Neuronal stem cell (in vitro differentiated cells): ENCODE data around the gene ZNF384.
"Not testable (repeated sequence)": the region's sequence is repeated elsewhere in the genome, so short reads cannot be mapped to it uniquely, and the experiment has no call there.

Experiments
- DNase-seq: peaks from one replicate; pipeline ENCODE4 v3.0.0-alpha.2; 2013; ENCODE audit warnings: low spot score
- H2AFZ ChIP-seq: one replicate; pipeline ENCODE4 v1.6.1; 2013; ENCODE audit warnings: mild to moderate bottlenecking, low read length, inconsistent platforms
- H2AK5ac ChIP-seq: 2 replicates; pipeline ENCODE4 v1.6.1; 2013; ENCODE audit warnings: low read depth, mild to moderate bottlenecking, inconsistent platforms, low read length, moderate library complexity, mixed read lengths
- H2BK120ac ChIP-seq: 2 replicates; pipeline ENCODE4 v1.6.1; 2013; ENCODE audit warnings: low read depth, mild to moderate bottlenecking, inconsistent platforms, low read length, moderate library complexity, mixed read lengths
- H2BK12ac ChIP-seq: one replicate; pipeline ENCODE4 v1.6.1; 2013; ENCODE audit warnings: low read length, inconsistent platforms
- H2BK15ac ChIP-seq: 2 replicates; pipeline ENCODE4 v1.6.1; 2013; ENCODE audit warnings: mild to moderate bottlenecking, low read length, inconsistent platforms, mixed read lengths
- H2BK5ac ChIP-seq: one replicate; pipeline ENCODE4 v1.6.1; 2013; ENCODE audit warnings: inconsistent platforms, mild to moderate bottlenecking, low read length, moderate library complexity
- H3K14ac ChIP-seq: one replicate; pipeline ENCODE4 v1.6.1; 2013; ENCODE audit warnings: low read length, inconsistent platforms
- H3K18ac ChIP-seq: 2 replicates; pipeline ENCODE4 v1.6.1; 2013; ENCODE audit warnings: low read length, inconsistent platforms
- H3K23ac ChIP-seq: 2 replicates; pipeline ENCODE4 v1.6.1; 2013; ENCODE audit warnings: low read depth, mild to moderate bottlenecking, mixed read lengths, low read length, inconsistent platforms; ENCODE audit not compliant: poor library complexity
- H3K27ac ChIP-seq: replicated peaks from 3 replicates; pipeline ENCODE4 v1.5.1; 2013; ENCODE audit warnings: low read length, inconsistent platforms
- H3K27me3 ChIP-seq, 3 experiments: 2 replicates each; pipeline ENCODE4 v1.6.1; 2013; ENCODE audit warnings: low read length in 3 of 3, mild to moderate bottlenecking in 2 of 3, inconsistent platforms in 1 of 3, low read depth in 1 of 3, mixed read lengths in 1 of 3, moderate library complexity in 1 of 3; ENCODE audit not compliant: control insufficient read depth in 3 of 3, insufficient read depth in 3 of 3
- H3K36me3 ChIP-seq, 2 donors: replicated peaks in 1 of 2; 2 replicates each; pipeline ENCODE4 v1.6.1; 2013; ENCODE audit warnings: low read length in 2 of 2; ENCODE audit not compliant: control insufficient read depth in 2 of 2, insufficient read depth in 2 of 2
- H3K4ac ChIP-seq: 2 replicates; pipeline ENCODE4 v1.6.1; 2013; ENCODE audit warnings: inconsistent platforms, mild to moderate bottlenecking, low read length, moderate library complexity
- H3K4me1 ChIP-seq, 2 donors: 1 replicate in 1 of 2; 2 replicates in 1 of 2; pipeline ENCODE4 v1.6.1; 2013; ENCODE audit warnings: low read length in 2 of 2, low read depth in 1 of 2; ENCODE audit not compliant: control insufficient read depth in 2 of 2, insufficient read depth in 1 of 2
- H3K4me2 ChIP-seq: one replicate; pipeline ENCODE4 v1.6.1; 2013; ENCODE audit warnings: mild to moderate bottlenecking, low read length, inconsistent platforms; ENCODE audit not compliant: insufficient read depth, poor library complexity, severe bottlenecking
- H3K4me3 ChIP-seq, 2 donors: 2 replicates each; pipeline ENCODE4 v1.5.1; 2013; ENCODE audit warnings: low read length in 2 of 2, mild to moderate bottlenecking in 2 of 2, inconsistent platforms in 1 of 2, moderate library complexity in 1 of 2
- H3K79me1 ChIP-seq: one replicate; pipeline ENCODE4 v1.6.1; 2013; ENCODE audit warnings: low read depth, mild to moderate bottlenecking, inconsistent platforms, low read length, moderate library complexity
- H3K9ac ChIP-seq: one replicate; pipeline ENCODE4 v1.6.1; 2013; ENCODE audit warnings: mild to moderate bottlenecking, low read depth, low read length, inconsistent platforms; ENCODE audit not compliant: poor library complexity
- H3K9me3 ChIP-seq, 2 donors: replicated peaks in 1 of 2; 2 replicates each; pipeline versions ENCODE3 to v1.6.1; 2013; ENCODE audit warnings: low read length in 2 of 2, mild to moderate bottlenecking in 2 of 2, inconsistent platforms in 1 of 2, low read depth in 1 of 2, mixed read lengths in 1 of 2, moderate library complexity in 1 of 2; ENCODE audit not compliant: control insufficient read depth in 2 of 2, insufficient read depth in 1 of 2
- H4K8ac ChIP-seq: one replicate; pipeline ENCODE4 v1.6.1; 2013; ENCODE audit warnings: low read depth, mild to moderate bottlenecking, inconsistent platforms, low read length, moderate library complexity
- H4K91ac ChIP-seq: one replicate; pipeline ENCODE4 v1.6.1; 2013; ENCODE audit warnings: low read length, low read depth, mild to moderate bottlenecking, inconsistent platforms; ENCODE audit not compliant: poor library complexity
- WGBS, 2 donors: extraction: QIAGEN DNeasy Blood & Tissue Kit; methylation state at CpG; one replicate each; pipeline ENCODE4 v1.1.7; 2013; ENCODE audit warnings: missing lambda C conversion rate in 2 of 2, mixed read lengths in 1 of 2; ENCODE audit not compliant: insufficient read length in 2 of 2, insufficient replicate concordance in 1 of 2; ENCODE audit errors: extremely low coverage in 2 of 2; 5-methylcytosine and 5-hydroxymethylcytosine counted together

The ZNF384 gene

DNA sequence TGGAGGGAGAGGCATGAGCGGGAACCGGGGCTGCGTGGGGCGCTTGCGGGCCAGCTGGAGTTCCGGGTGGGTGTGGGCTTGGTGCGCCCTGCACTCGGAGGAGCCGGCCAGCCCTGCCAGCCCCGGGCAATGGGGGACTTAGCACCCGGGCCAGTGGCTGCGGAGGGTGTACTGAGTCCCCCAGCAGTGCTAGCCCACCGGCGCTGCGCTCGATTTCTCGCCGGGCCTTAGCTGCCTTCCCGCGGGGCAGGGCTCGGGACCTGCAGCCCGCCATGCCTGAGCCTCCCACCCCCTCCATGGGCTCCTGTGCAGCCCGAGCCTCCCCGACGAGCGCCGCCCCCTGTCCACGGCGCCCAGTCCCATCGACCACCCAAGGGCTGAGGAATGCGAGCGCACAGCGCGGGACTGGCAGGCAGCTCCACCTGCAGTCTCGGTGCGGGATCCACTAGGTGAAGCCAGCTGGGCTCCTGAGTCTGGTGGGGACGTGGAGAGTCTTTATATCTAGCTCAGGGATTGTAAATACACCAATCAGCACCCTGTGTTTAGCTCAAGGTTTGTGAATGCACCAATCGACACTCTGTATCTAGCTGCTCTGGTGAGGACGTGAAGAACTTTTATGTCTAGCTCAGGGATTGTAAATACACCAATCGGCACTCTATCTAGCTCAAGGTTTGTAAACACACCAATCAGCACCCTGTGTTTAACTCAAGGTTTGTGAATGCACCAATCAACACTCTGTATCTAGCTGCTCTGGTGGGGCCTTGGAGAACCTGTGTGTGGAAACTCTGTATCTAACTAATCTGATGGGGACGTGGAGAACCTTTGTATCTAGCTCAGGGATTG is 27.1 kb upstream of the ZNF384 start:
- H2BK5ac ChIP-seq, H3K4ac ChIP-seq, H2AFZ ChIP-seq, H3K9ac ChIP-seq, H2BK12ac ChIP-seq, H2BK15ac ChIP-seq, H3K18ac ChIP-seq, H3K4me3 ChIP-seq, H3K23ac ChIP-seq, H3K14ac ChIP-seq, H2BK120ac ChIP-seq, H3K4me1 ChIP-seq, H3K36me3 ChIP-seq, H4K91ac ChIP-seq, H3K27ac ChIP-seq, H4K8ac ChIP-seq, H3K4me2 ChIP-seq, H3K79me1 ChIP-seq, H3K27me3 ChIP-seq, DNase-seq, H3K9me3 ChIP-seq, H2AK5ac ChIP-seq: not testable (repeated sequence)
- no CpG with 5 or more reads among the region's 41 CpGs for WGBS, 2 donors

DNA sequence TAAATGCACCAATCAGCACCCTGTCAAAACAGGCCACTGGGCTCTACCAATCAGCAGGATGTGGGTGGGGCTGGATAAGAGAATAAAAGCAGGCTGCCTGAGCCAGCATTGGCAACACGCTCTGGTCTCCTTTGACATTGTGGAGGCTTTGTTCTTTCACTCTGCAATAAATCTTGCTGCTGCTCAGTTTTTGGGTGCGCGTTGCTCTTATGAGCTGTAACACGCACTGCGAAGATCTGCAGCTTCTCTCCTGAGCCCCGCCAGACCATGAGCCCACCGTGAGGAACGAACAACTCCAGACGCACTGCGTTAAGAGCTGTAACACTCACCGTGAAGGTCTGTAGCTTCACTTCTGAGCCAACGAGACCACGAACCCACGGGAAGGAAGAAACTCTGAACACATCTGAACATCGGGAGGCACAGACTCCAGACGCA is 19.8 kb upstream of the ZNF384 start:
- peak overlapping the region; percentile 64 for H2AFZ ChIP-seq
- H3K36me3 ChIP-seq = no peaks in the 10 kb centered on the region
- H3K14ac ChIP-seq = no peak overlapping the region
- H2BK120ac ChIP-seq = no peak overlapping the region
- no peaks in the 10 kb centered on the region for H3K79me1 ChIP-seq
- no peaks in the 10 kb centered on the region for H3K4me1 ChIP-seq
- H2BK12ac ChIP-seq = no peak overlapping the region
- no peak overlapping the region for H3K18ac ChIP-seq
- no CpG with 5 or more reads among the region's 16 CpGs for WGBS, 2 donors
- no peak overlapping the region for H4K91ac ChIP-seq
- H3K4me3 ChIP-seq = no peak overlapping the region
- DNase-seq = no peak
- no peaks in the 10 kb centered on the region for H3K27me3 ChIP-seq
- no peaks in the 10 kb centered on the region for H3K9me3 ChIP-seq
- H3K9ac ChIP-seq = no peak overlapping the region
- H3K4me2 ChIP-seq = no peak overlapping the region
- H4K8ac ChIP-seq = peak overlapping the region; percentile 43
- no peak overlapping the region for H2AK5ac ChIP-seq
- no peak overlapping the region for H2BK5ac ChIP-seq
- peak overlapping the region; percentile 43 for H3K23ac ChIP-seq
- H2BK15ac ChIP-seq = no peak overlapping the region
- no peak overlapping the region for H3K27ac ChIP-seq
- H3K4ac ChIP-seq = no peak overlapping the region

- not testable (repeated sequence) for H3K9ac ChIP-seq, H3K23ac ChIP-seq, H2BK12ac ChIP-seq, H2AK5ac ChIP-seq, H3K36me3 ChIP-seq, H3K27ac ChIP-seq, H3K9me3 ChIP-seq, H3K4me3 ChIP-seq, H2BK5ac ChIP-seq, H4K91ac ChIP-seq, H3K18ac ChIP-seq, H3K4me2 ChIP-seq, H3K27me3 ChIP-seq, H2BK15ac ChIP-seq, DNase-seq, H2BK120ac ChIP-seq, H3K14ac ChIP-seq, H2AFZ ChIP-seq, H3K79me1 ChIP-seq, H3K4me1 ChIP-seq, H3K4ac ChIP-seq, H4K8ac ChIP-seq
- WGBS, 2 donors = no CpG with 5 or more reads among the region's 21 CpGs
Measured at GRCh38 chr12:6708351-6708750, 19.2 kb upstream of the ZNF384 start.

GRCh38 chr12:6703631-6704030 is 14.5 kb upstream of the ZNF384 start:
- Histone ChIP-seq H3K4me2 (peak overlapping the region; percentile 15), H3K27ac (peak overlapping the region; percentile 5), H2AK5ac (no peak overlapping the region)

More at GRCh38 chr12:6703631-6704030, 14.5 kb upstream of the ZNF384 start:
- no peaks in the 10 kb centered on the region for H3K9me3 ChIP-seq
- H2BK12ac ChIP-seq = no peak overlapping the region
- H4K91ac ChIP-seq = no peak overlapping the region
- no peak overlapping the region for H3K4me3 ChIP-seq
- DNase-seq = peak; percentile 37
- peak overlapping the region; percentile 39 for H2AFZ ChIP-seq
- no peak overlapping the region for H3K14ac ChIP-seq
- H2BK5ac ChIP-seq = no peak overlapping the region
- no peak overlapping the region for H2BK120ac ChIP-seq
- no peak overlapping the region for H3K9ac ChIP-seq
- peak overlapping the region; percentile 12 for H3K18ac ChIP-seq
- H3K36me3 ChIP-seq = no peaks in the 10 kb centered on the region
- H2BK15ac ChIP-seq = no peak overlapping the region
- H3K79me1 ChIP-seq = peaks cover 12% of the 10 kb centered on the region
- H3K4ac ChIP-seq = no peak overlapping the region
- no peak overlapping the region for H4K8ac ChIP-seq
- peaks cover 9 to 16% of the 10 kb centered on the region in 2 donors for H3K4me1 ChIP-seq
- WGBS, 2 donors = no CpG with 5 or more reads among the region's 10 CpGs
- no peak overlapping the region for H3K23ac ChIP-seq
- H3K27me3 ChIP-seq = peaks cover 0 to 12% (median 7%) of the 10 kb centered on the region in 3 experiments
